ENCODE data around the gene TBX4.

- no peak for TF ChIP-seq CTCF (IDR thresholded peaks at IDR 0.05)
- TF ChIP-seq EP300 (IDR thresholded peaks at IDR 0.05) = no peak
Observed at GRCh38 chr17:61510991-61511390, 58.8 kb downstream of the TBX4 start.
